ENCODE measurements around the gene VARS1.
A peak's percentile ranks its signal among the peaks of the same experiment; 100 is the strongest.

DNA sequence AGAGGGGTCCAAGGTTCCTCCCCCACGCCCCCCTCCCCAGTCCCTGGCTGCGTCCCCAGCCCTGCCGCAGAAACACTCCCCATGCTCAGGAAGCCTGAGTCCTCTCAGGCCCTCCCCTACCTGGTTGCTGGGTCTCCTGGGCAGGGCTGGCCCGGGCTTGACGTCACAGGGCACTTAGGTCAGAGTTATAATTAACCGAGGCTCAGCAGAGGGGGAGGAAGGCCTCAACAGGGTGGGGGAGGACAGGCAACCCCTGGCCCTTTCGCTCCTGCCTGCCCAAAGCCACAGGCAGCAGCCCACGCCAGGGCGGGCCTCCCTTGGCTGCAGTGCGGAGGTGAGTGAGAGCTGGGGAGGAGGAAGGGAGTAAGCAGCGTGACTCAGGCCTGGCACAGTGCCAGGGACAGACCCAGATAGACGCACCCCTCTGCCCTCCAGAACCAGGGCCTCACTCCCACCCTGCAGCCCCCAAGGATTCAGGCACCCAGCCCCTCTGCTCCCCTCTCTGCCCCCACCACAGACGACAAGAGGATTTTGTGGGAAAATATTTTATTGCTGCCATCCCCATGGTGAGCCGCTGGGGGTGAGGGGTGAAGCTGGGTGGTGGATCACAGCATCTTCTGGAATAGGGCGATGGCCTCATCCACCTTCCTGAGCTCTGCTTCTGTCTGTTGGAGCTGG, 18.4 kb downstream of the VARS1 start, which contains the start of gene VWA7:
- no peak for TF ChIP-seq TAF1 (IDR thresholded peaks at IDR 0.05; ENCODE audit: low read depth, low read length)
- TF ChIP-seq POLR2AphosphoS5 (IDR thresholded peaks at IDR 0.05; ENCODE audit: low read depth, low read length), result peak; percentile 62
- TF ChIP-seq POLR2A (IDR thresholded peaks at IDR 0.05; ENCODE audit: low read depth, low read length), result no peak

All from GM12891 (cell line).